ENCODE data around the gene VPS4A. TPM values are rescaled to one million over a fixed set of nuclear protein-coding genes. Genes with fewer than 3 reads are reported as not detected.

VPS4A gene
- total and polyA plus RNA-seq, 2 of the 8 experiments (the other 6 are each of a cell fraction or from before 2014, with no cell fraction given) = 14.1 to 24.1 TPM

GRCh38 chr16:69321080-69321479 lies 9.9 kb downstream of the VPS4A start:
- Histone ChIP-seq H3K27ac (ENCODE audit: low read depth, low read length) (no peak overlapping the region), H3K4me1 (replicated peaks in 1 of 4; ENCODE audit: control insufficient read depth in 3 of 4, insufficient read depth in 4 of 4, low read length in 3 of 4) (no peaks in the 10 kb centered on the region), H2BK12ac (ENCODE audit: low read depth, low read length) (no peak overlapping the region), H3K9me3 (ENCODE audit: insufficient read depth in 2 of 2, low read depth in 1 of 2, low read length in 1 of 2) (no peaks in the 10 kb centered on the region), H2BK15ac (ENCODE audit: low read length) (no peak overlapping the region), H3K4me2 (ENCODE audit: insufficient read depth in 1 of 2, low read depth in 2 of 2, low read length in 2 of 2) (no peak overlapping the region), H3K27me3 (replicated peaks in 1 of 4; ENCODE audit: control insufficient read depth in 3 of 4, extremely low read depth in 1 of 4, insufficient read depth in 3 of 4, low read length in 3 of 4) (no peaks in the 10 kb centered on the region), H4K20me1 (replicated peaks in 1 of 2; ENCODE audit: control insufficient read depth in 1 of 2, insufficient read depth in 2 of 2, low read length in 2 of 2) (peaks cover 5 to 35% of the 10 kb centered on the region in 2 experiments), H3K14ac (ENCODE audit: insufficient read length) (no peak overlapping the region), H3K23me2 (ENCODE audit: low read depth, low read length) (no peaks in the 10 kb centered on the region; the same call in 1 of the 2 replicates), H3K4ac (replicated peaks; ENCODE audit: insufficient read length, low read depth, low read length) (no peak overlapping the region), H2BK20ac (ENCODE audit: low read length) (no peak overlapping the region), H2AK5ac (ENCODE audit: low read depth, low read length) (no peak overlapping the region), H3K23ac (ENCODE audit: insufficient read length) (no peak overlapping the region), H3K79me1 (ENCODE audit: low read depth, low read length) (peaks cover 4% of the 10 kb centered on the region), H4K8ac (ENCODE audit: extremely low read depth, insufficient read depth, low read length) (no peak overlapping the region), H3K4me3 (ENCODE audit: extremely low read depth in 1 of 4, insufficient read depth in 2 of 4, low read depth in 3 of 4, low read length in 4 of 4) (no peak overlapping the region), H4K5ac (ENCODE audit: insufficient read length, low read depth, low read length) (no peak overlapping the region), H2BK120ac (replicated peaks; ENCODE audit: low read depth, low read length) (no peak overlapping the region), H2AFZ (ENCODE audit: low read length) (no peak overlapping the region), H3K18ac (ENCODE audit: extremely low read depth, low read length) (no peak overlapping the region), H4K91ac (replicated peaks; ENCODE audit: insufficient read length, low read length) (no peak overlapping the region), H2BK5ac (ENCODE audit: low read depth, low read length) (no peak overlapping the region), H3K9ac (replicated peaks in 1 of 4; ENCODE audit: extremely low read depth in 1 of 4, low read depth in 3 of 4, low read length in 3 of 4) (no peak overlapping the region), H3K36me3 (ENCODE audit: control insufficient read depth in 2 of 4, insufficient read depth in 4 of 4, low read length in 3 of 4) (peaks cover 25 to 79% (median 52%) of the 10 kb centered on the region in 4 experiments), H3K56ac (replicated peaks; ENCODE audit: insufficient read length, low read depth, low read length) (no peak overlapping the region), H3K79me2 (ENCODE audit: control insufficient read depth in 1 of 2, insufficient read depth in 2 of 2, low read length in 2 of 2) (peaks cover 0 to 28% of the 10 kb centered on the region in 2 experiments; a peak in 3 of 4 replicates)
- 88% methylated on average over 22 of the region's 22 CpGs; no CpG with 5 or more reads in 1 of the 2 experiments for WGBS, 2 experiments (ENCODE audit: extremely low coverage in 1 of 2, insufficient coverage in 1 of 2, insufficient read length in 1 of 2, insufficient replicate concordance in 2 of 2, low coverage in 1 of 2, low lambda C conversion rate in 2 of 2, missing lambda C conversion rate in 1 of 2)
- CTCF ChIA-PET (ENCODE audit: partially characterized antibody) = no interaction called here
- FAIRE-seq (no peak), DNase-seq (ENCODE audit: low read depth in 1 of 2, low spot score in 2 of 2) (no peak)
- POLR2A ChIA-PET (ENCODE audit: partially characterized antibody) = interaction anchor here (1.4 to 24.8 kb wide), 2 partner anchors 16 to 137 kb away, joined by 3 to 497 read pairs; partner anchors contain the start of genes COG8, NIP7, PDF and TMED6
- TF ChIP-seq GTF2F1 (IDR thresholded peaks at IDR 0.05; ENCODE audit: borderline replicate concordance, low read depth, low read length) (no peak), SP1 (IDR thresholded peaks at IDR 0.05; ENCODE audit: low read depth, low read length) (no peak), NRF1 (IDR thresholded peaks at IDR 0.05; ENCODE audit: low read depth, low read length) (no peak), RNF2 (IDR thresholded peaks at IDR 0.05; ENCODE audit: borderline replicate concordance, low read depth, low read length, missing control alignments, poor library complexity, severe bottlenecking) (no peak), NANOG (IDR thresholded peaks at IDR 0.05; ENCODE audit: insufficient read depth, low read depth, low read length, poor library complexity, severe bottlenecking) (no peak), KDM1A (IDR thresholded peaks at IDR 0.05; ENCODE audit: borderline replicate concordance, low read length) (no peak), EP300 (IDR thresholded peaks at IDR 0.05; ENCODE audit: borderline replicate concordance in 1 of 2, low read depth in 2 of 2, low read length in 2 of 2) (no peak), TBP (IDR thresholded peaks at IDR 0.05; ENCODE audit: low read depth, low read length) (no peak), JUND (IDR thresholded peaks at IDR 0.05; ENCODE audit: low read length) (no peak), CTBP2 (IDR thresholded peaks at IDR 0.05; ENCODE audit: borderline replicate concordance, insufficient read depth, insufficient read length, low read length) (no peak), CBX8 (IDR thresholded peaks at IDR 0.05; ENCODE audit: borderline replicate concordance, low read depth, low read length) (no peak)

Data from H1 (cell line).